Activated CD4-positive, CD25-positive, alpha-beta regulatory T cell treated with anti-CD3 and anti-CD28 coated beads, Interleukin-2, amount 50 U/mL, for 24 hours (primary cell): Measurements from ENCODE around the gene GAL3ST3.
"Not testable (repeated sequence)": the region's sequence is repeated elsewhere in the genome, so short reads cannot be mapped to it uniquely, and the experiment has no call there.

Experiments used
- ATAC-seq, 2 donors: fragments of 150-1000 bp; cut with Tn5 transposase; one replicate each; pipeline ENCODE4 v1.10.0; 2021; ENCODE audit warnings: mild to moderate bottlenecking in 1 of 2, moderate library complexity in 1 of 2

Gene GAL3ST3

GRCh38 chr11:66012946-66013761 lies 35.8 kb downstream of the GAL3ST3 start:
- ATAC-seq: no peak

DNA sequence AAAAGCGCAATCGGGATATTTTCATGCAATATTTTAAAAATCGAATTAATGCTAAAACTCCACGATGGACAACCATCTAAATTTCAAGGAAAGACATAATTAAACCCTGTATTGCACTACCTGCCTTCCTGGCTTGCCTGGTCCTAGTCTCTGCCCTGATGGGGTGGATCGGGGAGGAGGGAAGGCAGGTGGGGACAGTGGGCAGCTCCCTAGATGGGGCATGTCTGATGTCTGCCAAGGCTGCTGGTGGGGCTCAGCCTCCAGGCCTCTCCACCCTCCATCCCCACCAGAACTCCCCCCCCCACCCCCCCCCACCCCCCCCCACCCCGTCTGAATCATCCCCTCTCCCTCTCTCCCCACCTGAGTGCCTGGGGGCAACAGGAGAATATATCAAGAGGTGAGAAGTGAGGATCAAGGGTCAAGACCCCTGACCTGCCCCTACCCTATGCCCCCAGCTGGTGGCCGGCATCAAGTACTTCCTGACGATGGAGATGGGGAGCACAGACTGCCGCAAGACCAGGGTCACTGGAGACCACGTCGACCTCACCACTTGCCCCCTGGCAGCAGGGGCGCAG lies 36.5 kb downstream of the GAL3ST3 start:
- no peak for ATAC-seq

- ATAC-seq: peak in 1 of 2 donors; percentile 22
Observed at GRCh38 chr11:66011785-66012303, 37.1 kb downstream of the GAL3ST3 start, which contains the start of gene CST6. Gene CST6, plus strand, starts transcription at chr11:66012008. Its CDS starts 37 bp downstream, at chr11:66012045.

DNA sequence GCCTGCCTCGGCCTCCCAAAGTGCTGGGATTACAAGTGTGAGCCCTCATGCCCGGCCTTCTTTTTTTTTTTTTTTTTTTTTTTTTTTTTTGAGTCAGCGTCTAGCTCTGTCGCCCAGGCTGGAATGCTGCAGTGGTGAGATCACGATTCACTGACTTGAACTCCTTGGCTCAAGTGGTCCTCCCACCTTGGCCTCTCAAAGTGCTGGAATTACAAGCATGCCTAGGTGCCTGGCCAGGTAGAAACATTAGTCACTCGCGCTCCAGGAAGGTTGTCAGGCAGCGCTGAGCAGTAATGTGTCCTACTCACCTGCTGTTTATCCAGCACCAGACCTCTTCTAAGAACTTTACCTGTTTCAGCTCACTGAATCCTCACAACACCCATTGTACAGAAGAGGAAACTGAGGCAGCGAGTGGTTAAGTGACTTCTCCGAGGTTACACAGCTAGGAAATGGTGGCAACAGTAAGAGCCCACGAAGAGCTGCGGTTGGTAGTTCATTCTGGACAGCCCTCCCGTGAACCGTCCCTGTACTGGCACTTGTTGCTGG lies 37.6 kb downstream of the GAL3ST3 start:
- ATAC-seq: no peak

DNA sequence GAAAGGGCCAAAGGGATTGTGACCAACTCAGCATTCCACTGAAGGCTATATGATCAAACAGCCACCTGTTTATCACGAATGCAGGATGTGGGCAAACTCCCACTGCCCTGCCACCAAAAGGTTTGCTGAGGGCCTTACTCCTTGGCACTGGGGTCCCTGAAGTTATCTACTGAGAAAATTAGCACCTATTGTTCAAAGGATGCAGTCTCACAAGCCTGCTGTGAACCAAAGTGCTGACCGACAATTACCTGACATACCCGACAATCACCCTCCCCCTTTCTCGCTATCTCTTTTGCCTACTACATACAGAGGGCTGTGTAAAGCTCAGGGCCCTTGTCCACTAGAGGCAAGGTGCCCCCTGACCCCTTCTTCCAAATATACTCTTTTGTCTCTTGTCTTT lies 38.9 kb downstream of the GAL3ST3 start:
- ATAC-seq: not testable (repeated sequence)

DNA sequence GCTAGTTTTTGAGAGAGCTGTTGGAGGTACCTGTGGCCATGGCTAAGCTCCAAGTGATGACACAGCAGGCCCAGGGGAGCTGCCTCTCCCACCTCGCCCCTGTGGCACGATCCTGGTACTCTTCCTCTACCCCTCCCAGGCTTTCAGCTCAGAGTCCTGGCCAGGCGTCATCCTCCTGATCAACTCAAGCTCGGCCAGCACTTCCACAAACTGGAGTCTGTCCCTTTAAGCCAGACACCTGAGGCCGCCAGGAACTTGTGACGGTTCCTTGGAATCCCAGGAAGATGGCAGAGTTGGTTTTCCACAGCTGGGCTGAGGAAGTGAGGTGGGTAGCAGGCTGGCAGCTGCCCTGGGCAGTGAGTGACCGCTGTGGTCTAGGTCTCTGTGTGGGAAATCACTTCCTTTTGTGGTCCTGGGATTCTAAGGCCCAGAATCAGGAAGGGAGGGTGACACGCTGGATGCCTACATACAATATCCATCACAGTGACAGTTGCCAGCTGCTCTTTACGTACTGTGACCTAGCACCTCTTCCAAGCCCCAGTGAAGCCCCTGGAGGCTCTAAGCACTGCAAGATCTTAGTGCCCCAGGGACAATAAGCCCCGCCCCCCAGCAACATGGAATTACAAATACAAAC lies 40.4 kb downstream of the GAL3ST3 start:
- ATAC-seq: no peak

- ATAC-seq: no peak
Observed at GRCh38 chr11:66008095-66008467, 40.9 kb downstream of the GAL3ST3 start.

GRCh38 chr11:66007201-66007634 lies 41.7 kb downstream of the GAL3ST3 start:
- no peak for ATAC-seq

DNA sequence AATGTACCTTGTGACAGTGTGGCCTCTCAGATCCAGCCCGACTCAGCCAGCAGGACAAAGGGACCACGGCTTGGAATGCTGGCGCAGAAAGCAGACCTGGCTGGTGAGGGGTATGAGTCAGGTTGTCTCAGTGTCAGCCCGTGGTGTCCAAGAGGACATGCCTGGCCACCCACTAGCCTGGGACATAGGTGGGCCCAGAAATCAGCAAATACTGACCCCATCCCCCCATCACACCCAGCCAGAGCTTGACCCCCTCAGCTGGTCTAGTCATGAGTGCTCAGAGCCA lies 42.1 kb downstream of the GAL3ST3 start:
- no peak for ATAC-seq

DNA sequence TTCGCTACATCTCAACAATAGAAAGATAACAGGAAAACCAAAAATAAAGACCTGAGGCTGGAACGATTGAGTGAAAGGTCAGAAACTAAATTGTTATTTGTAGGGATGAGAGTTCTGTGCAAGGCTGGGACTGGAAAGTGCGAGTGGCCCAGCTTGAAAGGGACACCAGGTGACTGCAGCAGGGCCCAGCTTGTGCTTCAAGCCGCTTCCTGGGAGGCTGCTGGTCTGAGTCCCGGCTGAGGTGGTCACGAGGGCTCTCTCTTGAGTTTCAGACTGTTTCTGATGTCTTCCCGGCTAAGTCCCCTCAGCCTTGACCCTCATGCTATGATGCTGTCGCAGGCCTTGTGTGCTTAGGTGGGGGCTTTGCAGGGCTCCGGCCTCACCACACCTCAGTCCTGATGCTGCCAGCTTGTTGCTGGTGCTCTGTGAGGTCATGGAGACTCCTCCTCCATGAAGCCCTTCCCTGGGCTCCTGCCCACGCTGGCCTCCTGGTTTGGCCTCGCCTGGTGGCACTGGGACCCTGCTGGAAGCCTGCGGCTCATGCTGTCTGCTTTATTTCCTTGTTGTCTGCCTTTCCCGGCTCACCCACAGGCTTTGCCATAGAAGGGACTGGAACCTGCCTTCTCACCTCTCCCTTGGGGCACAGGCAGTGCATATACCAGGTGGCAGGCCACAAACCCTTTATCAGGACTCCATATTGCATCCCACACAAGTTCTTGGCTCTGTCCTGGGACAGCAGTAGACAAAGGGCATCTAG lies 42.6 kb downstream of the GAL3ST3 start:
- no peak for ATAC-seq

GRCh38 chr11:66004186-66004585 lies 44.8 kb downstream of the GAL3ST3 start:
- ATAC-seq: no peak

GRCh38 chr11:66003291-66003690 lies 45.7 kb downstream of the GAL3ST3 start:
- no peak for ATAC-seq

- peak; percentile 73 to 75 for ATAC-seq
Observed at GRCh38 chr11:66002648-66003225, 46.2 kb downstream of the GAL3ST3 start.

- peak; percentile 84 to 92 for ATAC-seq
Observed at GRCh38 chr11:66001942-66002647, 46.9 kb downstream of the GAL3ST3 start, which contains the start of the genes BANF1 and EIF1AD. Gene BANF1, plus strand, starts transcription at chr11:66002503. Its CDS starts 748 bp downstream, at chr11:66003251. Gene EIF1AD, minus strand, starts transcription at chr11:66002157. Its CDS starts 1,768 bp downstream, at chr11:66000389.

DNA sequence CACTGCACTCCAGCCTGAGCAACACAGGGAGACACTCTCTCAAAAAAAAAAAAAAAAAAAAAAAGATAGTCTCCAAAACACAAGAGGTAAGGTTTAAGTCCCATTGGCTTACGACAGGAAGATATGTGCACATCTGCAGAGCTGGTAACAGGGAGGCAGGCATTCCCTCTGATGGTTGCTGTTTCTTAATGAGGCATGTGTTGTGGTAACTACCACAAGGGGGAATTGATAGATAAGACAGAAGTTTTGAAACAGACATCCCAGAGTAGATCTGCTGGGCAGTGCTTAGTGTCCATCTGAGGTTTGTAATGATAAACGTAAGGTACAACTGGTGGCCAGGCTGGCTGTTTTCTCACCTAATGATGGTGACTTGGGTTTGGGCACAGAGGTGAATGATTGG lies 51.7 kb downstream of the GAL3ST3 start:
- no peak for ATAC-seq

DNA sequence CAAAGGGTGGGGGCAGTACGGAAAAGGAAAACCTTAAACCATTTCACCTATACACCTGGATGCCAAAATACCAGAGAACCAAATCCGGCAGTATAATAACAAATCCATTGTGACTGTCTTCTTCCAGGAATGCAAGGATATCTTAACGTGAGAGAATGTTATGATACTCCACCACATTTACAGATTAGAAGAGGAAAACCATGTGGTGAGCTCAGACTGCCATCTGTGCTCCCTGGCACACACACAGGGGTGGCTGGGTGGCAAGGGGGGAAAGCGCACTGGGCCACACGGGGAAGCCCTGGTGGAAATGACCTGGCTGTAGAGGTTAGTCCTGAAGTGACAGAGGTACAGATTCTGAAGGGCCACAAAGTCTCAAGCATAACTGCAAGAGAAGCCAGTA lies 56.9 kb downstream of the GAL3ST3 start:
- ATAC-seq: no peak
